NAMALWA (cell line): ENCODE data around the gene LSM3.

Experiments used
- DNase-seq: peaks from one replicate; pipeline ENCODE4 v3.0.0-alpha.2; 2015; ENCODE audit warnings: low spot score

Gene LSM3

DNA sequence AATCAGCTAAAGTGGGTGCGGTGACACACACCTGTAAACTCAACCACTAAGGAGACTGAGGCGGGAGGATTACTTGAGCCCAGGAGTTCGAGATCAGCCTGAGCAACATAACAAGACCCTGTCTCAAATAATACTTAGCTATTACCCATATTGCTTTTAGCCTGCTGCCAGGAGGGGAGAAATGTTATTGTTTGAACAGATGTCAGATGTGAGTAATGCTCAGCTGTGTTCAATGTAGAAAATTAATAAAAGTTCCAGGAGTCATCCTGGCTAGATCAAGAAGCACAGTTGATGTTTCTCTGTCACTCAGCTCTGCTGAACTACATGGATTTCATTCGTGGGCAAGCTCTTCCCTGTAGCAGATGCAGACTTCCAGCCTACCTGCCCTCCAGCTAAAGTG, 22.2 kb downstream of the LSM3 start:
- DNase-seq: no peak

GRCh38 chr3:14201940-14202684, 23.5 kb downstream of the LSM3 start:
- DNase-seq: no peak

DNA sequence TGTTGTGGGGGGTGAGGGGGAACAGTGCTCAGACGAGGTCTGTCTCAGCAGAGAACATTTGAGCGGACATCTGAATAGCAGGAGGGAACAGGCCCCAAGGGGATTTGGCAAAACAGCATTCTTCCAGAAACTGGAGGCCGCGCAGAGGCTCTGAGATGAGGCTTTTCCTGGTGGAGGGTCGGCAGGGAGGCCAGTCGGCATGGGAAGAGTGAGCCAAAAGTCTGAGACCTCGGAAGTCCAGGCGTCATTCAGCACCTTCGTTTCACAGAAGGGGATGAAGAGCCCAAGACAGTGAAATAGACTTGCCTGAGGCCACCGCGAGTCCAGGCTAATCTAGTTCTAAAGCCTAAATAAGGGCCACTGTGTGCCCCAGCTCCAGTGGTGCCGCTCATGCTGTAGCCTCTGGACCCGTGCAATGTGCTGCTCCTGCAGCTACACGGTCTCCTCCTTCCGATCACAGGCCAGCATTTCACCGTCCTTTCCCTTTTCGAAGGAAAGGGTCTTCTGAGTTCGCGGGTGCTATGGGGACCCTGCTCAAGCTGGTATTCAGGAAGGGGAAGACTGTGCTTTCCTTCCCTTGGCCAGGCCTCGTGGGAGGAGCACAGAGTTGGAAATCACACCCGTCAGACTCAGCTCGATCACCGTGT, 24.4 kb downstream of the LSM3 start:
- no peak for DNase-seq

DNA sequence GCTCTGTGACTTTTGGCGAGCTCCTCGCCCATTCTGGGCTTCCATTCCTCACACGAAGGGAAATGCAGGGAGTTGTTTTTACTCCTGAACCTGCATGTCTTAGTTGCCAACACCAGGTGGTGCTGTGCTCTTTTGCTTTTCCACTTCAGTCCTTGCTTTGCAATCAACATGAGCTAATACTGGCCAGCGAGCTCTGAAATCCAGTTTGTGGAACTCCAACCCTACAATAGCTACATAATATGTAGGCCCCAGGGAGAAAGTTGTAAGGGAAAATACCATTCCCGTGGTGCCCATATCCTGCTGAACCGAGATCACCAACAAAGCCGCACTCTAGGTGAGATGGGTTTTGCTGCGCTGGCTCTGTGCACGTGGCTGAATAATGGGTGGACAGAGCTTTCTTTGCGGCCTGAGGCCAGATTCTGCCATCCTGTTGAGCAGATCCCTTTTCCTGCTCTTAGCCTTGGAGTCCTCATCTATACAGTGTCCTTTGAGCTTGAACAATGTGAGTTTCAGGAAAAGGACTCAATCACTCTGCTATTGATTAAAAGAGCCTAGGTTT, 25.0 kb downstream of the LSM3 start:
- peak; percentile 79 for DNase-seq

GRCh38 chr3:14204515-14205284, 26.1 kb downstream of the LSM3 start:
- DNase-seq: no peak

DNA sequence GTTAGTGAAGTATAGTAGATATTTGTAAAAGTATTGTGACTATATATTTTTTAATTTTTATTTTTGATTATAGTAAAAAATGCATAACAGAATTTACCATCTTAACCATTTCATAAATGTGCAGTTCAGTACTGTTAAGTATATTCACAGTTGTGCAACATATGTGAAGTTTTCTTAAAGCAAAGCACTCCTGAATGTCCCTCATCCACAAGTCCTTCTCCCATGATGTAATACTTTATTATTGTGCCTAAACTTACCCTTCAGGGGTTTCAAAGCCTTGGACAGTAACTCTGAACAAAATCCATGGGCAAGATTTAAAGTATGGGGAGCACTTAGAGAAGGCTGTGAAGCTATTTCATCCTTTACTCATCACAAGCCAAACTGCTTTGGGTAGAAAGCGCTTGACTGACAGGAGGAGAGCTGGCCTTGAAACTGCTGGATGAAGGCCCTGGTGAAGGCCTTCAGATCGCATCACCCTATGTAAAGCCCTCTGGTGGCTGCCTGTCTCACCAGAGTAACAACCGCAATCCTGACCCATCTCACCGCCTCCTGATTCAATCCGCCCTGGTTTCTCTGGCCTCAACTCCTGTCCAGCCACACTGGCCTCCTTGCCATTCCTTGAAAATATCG, 28.0 kb downstream of the LSM3 start:
- no peak for DNase-seq

GRCh38 chr3:14208168-14208567, 29.6 kb downstream of the LSM3 start:
- no peak for DNase-seq

DNA sequence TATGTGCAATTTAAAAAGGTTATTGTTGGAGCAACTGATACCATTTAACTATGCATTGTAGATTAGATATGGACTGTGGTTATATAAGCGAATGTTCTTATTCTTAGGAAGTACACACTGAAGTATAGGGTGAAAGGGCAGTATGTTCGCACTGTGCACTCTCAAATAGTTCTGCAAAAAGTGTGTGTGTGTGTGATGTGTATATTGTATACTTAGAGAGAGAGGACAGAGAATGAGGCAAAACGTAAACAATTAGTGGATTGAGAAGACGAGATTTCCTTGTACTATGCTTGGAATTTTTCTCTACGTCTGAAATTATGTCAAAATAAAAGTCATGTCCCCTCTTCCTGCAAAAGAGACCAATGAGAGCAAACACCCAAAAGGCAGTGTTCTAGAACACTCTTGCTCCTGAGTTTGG, 30.4 kb downstream of the LSM3 start:
- no peak for DNase-seq

DNA sequence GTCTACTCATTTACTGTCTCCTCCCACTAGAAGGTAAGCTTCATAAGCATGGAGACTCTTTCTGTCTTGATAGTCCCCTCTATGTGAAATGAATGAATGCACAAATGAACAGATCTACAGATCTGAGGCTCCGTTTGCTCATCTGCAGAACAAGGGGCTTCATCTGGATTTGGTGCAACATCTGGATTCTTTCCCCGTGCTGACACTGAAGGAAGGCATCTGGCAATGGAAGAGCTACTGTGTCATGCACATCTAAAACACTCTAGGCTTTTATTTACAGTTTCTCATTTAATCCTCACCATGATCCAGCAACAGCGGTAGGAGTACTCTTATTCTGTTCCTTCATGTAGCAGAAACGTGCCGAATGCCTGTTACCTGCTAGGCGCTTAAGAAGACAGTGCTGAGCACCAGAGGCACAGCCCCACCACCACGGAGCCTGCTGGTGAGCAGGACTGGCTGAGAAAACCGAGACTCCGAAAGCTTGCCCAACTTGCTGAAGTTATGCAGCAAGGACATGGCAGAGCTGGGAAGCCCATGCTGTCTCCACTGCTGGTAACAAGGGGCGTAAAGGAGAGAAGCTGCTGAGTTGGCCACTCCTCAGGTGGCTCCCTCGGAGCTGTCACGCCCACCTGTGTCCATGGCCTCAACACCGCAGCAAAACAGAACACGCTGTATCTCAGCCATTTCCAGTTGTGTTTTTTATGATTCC, 31.1 kb downstream of the LSM3 start:
- DNase-seq: no peak

DNA sequence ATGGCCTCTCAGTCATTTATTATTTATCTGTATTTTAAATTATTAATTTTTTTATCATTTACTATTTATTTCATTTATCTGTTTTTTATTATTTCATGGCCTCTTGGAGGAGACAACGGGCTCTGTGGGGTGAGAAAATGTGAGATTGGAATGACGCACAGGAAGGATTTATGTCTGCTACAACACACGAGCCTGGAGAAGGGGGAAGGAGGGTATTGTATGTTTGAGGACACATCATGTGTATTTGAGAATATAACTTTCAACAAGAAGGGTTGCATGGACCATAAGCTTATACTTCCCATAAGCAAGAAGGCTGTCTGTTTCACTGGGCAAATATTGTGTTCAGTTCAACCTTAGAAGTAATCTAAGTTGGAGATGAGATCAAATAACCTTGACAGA, 31.7 kb downstream of the LSM3 start:
- no peak for DNase-seq

GRCh38 chr3:14210843-14211594, 32.4 kb downstream of the LSM3 start:
- no peak for DNase-seq

DNA sequence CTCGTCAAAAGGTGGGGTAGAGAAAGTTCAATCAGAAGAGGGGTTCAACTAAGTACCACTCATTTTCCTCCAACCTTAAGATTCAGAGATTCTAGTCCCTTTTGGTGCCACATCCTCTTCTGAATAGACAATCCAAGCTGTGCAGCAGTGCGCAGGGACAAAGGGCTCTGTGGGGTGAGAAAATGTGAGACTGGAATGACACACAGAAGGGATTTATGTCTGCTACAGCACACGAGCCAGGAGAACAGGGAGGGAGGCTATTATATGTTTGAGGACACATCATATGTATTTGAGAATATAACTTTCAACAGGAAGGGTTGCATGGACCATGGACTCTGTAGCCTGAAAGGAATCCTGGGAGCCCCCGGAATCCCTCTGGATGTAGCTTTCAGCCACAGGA, 33.0 kb downstream of the LSM3 start:
- DNase-seq: no peak

DNA sequence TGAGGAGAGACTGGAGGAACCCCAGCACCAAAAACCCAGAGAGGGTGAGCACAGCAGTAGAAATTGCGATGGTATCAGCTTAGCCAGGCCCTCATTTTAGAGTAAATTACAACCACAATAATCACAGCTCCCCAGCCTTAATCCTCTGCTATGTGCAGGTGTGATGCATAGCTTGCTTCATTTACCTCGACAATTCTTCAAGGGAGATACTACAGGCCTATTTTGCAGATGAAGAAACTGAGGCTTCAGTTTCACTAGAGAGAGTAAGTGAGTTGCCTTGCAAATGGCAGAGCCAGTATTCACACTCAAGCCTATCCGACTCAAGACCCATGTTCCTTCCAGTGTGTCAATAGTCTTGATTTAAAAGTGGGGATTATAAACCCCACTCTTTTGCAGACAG, 33.4 kb downstream of the LSM3 start:
- no peak for DNase-seq

- no peak for DNase-seq
These were observed 34.6 kb downstream of the LSM3 start for GRCh38 chr3:14213066-14213774.

- no peak for DNase-seq
These were observed 36.1 kb downstream of the LSM3 start for GRCh38 chr3:14214764-14215163.

- DNase-seq: peak; percentile 79
These were observed 37.8 kb downstream of the LSM3 start for GRCh38 chr3:14216257-14217048.

- DNase-seq: no peak
These were observed 39.7 kb downstream of the LSM3 start for GRCh38 chr3:14218355-14218754.

DNA sequence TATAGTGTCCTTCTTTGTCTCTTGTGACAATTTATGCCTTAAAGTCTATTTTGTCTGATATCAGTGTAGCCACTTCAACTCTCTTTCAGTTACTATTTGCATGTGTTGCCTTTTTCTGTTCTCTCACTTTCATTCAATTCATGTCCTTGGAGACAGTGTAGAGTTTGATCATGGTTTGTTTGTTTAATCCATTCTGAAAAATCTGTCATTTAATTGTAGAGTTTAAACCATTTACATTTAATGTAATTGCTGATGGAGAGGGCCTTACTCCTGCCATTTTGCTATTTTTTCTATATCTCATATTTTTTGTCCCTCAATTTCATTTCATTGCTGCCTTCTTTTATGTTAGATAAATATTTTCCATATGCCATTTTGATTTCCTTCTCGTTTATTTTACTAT, 42.3 kb downstream of the LSM3 start:
- DNase-seq: no peak

DNA sequence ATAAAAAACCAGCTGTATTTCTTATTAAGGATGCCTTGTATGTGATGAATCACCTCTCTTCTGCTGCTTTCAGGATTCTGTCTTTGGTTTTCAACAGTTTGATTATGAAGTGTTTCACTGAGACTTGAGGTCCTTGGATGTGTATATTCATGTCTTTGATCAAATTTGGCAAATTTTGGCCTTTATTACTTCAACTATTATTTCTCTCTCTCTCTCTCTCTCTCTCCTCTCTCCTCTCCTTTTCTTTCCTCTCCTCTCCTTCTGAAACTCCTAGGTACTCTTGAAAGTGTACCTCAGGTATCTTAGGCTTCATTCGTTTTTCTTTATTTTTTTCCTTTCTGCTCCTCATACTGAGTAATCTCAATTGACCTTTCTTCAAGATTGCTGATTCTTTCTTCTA, 43.3 kb downstream of the LSM3 start:
- DNase-seq: no peak
